ENCODE data around the gene RNF123.

The RNF123 gene

GRCh38 chr3:49703443-49703927, 14.1 kb downstream of the RNF123 start:
- peak; percentile 42 for DNase-seq (ENCODE audit: low read depth)

DNA sequence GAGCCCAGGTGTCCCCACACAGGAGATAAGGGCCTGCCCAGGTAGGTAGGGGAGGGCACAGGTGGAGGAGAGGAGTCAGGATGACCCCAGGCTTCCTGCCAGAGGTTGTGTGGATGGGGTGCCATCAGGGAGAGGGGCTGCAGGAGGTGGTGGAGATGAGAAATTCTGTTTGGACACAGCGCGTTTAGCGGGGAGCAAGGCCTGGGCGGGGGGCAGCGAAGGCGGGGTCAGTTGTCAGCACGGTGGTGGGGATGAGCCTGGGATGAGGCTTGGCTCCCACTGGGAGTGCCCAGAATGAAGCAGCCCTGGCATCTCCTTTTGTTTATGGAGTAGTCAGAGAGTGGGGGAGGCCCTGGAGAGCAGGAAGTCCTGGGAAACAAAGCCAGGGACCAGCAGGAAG, 14.6 kb downstream of the RNF123 start:
- no peak for DNase-seq (ENCODE audit: low read depth)

GRCh38 chr3:49704629-49705028, 15.3 kb downstream of the RNF123 start:
- DNase-seq (ENCODE audit: low read depth), result no peak

DNA sequence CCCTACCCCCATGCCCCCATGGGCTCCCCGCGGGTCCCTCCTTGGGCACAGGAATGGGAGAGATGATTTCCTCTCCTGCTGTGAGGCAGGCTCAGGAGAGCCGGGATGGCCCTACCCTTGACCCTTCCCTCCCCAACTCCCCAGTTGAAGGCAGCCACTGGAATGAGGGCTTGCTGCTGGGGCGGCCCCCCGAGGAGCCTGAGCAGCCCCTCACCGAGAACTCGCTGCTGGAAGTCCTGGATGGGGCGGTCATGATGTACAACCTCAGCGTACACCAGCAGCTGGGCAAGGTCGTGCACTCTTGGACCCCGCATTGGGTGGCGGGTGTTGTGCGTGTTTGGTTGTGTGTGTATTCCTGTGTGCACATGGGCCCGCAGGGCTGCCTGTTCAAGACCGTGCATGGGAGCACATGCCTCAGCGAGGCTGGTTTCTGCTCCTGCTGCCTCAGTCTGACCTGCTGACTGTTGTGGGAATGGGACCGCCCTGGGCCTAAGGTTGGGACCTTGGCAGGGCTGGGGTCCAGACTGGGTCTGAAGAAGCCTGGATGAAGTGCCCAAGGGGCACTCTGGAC, 16.1 kb downstream of the RNF123 start:
- DNase-seq (ENCODE audit: low read depth), result no peak

DNA sequence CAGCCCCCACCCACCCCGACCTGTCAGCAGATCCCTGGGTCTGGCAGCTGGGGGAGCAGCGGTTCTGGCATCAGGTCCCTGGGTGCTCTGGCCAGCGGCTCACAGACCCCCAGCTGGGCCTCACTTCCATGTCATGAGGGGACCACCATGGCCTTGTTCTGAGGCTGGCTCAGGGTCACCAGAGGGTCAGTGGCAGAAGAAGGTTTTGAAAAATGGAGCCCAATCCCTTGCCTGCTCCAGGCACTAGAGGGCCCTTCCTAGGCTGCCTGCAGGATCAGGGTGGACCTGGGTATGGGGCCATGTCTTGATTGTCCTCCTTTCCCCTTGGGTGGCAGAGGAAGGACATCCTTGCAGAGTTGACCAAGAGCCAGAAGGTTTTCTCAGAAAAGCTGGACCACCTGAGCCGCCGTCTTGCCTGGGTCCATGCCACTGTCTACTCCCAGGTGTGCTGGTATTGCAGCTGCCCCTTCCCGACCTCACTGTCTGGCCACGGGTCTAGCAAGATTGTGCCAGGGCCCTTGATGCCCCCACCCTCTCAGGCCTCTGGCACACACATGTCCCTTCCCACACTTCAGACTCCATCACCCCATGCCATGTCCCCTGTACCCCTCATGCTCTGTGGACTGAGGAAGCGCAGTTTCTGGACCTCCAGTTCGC, 17.2 kb downstream of the RNF123 start:
- no peak for DNase-seq (ENCODE audit: low read depth)

DNA sequence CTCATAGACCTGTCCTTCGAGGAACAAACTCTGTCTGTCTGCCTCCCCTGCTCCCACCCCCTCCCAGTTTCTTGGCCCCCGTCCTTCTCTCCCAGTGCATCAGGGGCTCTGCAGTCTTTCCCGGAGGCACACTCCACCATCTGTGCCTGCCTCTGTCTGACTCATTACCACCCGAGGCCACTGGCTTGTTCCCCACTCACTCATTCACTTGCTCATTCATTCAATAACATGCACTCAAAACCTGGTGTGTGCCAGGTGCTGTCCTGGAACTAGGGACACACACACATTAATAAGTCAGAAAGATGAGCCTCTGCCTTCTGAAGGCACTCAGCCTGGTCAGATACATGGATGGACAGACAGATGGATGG, 17.7 kb downstream of the RNF123 start:
- DNase-seq (ENCODE audit: low read depth), result no peak

- no peak for DNase-seq (ENCODE audit: low read depth)
These were observed 20.5 kb downstream of the RNF123 start for GRCh38 chr3:49709852-49710251.

DNA sequence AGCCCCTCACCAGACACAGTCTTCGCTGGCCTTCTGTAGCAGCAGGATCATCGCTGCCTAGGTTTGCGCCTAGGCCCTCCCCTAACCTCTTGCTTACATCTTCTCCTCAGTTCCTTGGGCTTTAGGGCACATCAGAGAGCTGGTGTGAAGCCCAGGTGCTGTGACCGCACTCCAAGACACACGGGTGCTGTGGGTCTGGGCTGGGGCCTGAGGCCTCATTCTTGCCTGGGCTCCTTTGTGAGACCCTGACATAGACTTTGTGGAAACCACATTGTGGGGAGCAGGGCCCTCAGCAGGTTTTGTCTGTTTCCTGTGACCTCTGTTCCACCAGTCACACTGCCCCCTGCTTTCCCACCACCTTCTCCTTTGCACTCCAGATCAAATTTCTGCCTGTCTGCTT, 22.1 kb downstream of the RNF123 start:
- DNase-seq (ENCODE audit: low read depth), result no peak

DNA sequence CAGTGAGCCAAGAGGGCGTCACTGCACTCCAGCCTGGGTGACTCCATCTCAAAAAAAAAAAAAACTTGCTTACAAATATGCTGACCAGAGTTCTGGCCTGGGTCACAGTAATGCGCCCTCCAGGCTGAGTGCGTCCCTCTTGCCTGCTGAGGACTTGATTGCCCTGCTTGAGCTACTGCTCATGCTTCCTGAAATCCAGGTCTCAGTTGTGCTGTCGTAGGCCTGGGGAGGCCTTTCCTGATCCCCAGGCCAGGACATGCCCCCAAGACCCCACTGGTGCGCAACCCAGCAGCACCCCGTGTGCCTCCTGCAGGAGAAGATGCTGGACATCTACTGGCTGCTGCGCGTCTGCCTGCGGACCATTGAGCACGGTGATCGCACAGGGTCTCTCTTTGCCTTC, 22.8 kb downstream of the RNF123 start:
- no peak for DNase-seq (ENCODE audit: low read depth)

DNA sequence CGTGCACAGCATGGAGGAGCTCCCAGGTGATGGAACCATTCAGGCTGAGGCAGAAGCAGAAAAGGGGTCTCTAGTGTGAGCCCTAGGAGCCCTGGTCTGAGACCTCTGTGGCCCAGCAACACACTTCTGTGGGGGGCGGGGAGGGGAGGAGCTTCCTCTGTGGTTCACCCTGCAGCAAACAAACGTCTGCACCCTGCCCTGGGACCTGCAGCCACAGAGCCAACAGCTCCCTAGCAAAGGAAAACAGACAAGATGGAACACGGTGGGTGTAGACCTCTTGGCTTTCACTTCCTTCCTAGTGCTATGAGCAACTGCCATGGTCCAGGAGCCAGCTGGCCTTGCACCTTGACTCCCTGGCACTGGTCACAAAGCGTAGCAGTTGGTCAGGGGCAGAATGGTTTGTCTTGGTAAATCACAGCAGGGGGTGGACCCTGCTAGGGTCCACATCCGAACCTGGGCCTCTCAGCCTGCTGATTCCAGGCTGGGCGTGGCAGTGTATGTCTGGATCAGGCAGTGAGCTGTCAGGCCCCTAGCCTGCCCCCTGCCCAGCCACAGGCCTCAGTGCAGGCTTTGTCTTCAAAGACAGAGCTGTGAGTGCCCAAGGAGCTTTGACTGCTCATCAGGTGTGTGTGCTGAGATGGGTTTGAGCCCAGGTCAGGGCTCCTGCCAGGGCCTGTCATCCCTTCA, 23.4 kb downstream of the RNF123 start:
- no peak for DNase-seq (ENCODE audit: low read depth)

DNA sequence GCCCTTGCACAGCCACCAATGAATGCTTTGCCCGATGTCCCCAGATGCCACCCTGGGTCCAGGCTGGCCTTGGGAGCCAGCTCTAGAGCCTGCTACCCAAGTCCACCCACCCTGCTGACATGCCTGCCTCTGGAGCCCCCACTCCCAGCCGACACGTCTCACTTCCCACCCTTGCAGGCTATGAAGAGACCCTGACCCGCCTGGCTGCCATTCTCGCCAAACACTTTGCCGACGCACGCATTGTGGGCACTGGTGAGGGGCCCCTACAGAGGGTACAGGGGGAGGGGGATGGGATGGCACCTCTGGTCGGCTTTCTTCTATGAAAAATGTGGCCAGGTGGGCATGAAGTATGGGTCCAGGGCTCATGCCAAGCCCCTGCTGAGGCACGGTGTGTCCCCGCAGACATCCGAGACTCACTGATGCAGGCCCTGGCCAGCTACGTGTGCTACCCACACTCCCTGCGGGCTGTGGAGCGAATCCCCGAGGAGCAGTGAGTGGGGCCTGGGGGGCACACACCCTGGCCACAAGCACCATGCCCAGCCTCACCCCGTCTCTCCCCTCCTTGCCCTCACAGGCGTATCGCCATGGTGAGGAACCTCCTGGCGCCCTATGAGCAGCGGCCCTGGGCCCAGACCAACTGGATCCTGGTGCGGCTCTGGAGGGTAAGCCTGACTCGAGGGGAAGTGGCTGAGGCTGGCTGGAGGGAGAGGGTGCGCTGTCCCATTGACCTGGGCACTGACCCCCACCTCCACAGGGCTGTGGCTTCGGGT, 24.2 kb downstream of the RNF123 start:
- DNase-seq (ENCODE audit: low read depth), result no peak

- DNase-seq (ENCODE audit: low read depth), result no peak
These were observed 25.6 kb downstream of the RNF123 start for GRCh38 chr3:49714728-49715550.

DNA sequence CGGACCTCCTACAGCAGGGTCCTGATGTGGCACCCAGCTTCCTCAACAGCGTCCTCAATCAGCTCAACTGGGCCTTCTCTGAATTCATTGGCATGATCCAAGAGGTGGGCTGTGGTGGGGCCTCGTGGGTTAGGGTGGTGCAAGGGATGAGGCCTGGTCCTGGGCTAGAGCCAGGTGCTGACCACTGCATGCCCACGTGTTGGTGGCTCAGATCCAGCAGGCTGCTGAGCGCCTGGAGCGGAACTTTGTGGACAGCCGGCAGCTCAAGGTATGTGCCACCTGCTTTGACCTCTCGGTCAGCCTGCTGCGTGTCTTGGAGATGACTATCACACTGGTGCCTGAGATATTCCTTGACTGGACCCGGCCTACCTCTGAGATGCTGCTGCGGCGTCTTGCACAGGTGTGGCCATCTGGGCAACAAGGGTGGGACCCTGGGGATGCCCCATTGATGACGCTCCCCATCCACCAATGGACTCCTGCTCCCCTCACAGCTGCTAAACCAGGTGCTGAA, 26.3 kb downstream of the RNF123 start:
- no peak for DNase-seq (ENCODE audit: low read depth)

GRCh38 chr3:49716169-49716568, 26.8 kb downstream of the RNF123 start:
- no peak for DNase-seq (ENCODE audit: low read depth)

GRCh38 chr3:49716691-49717210, 27.4 kb downstream of the RNF123 start:
- no peak for DNase-seq (ENCODE audit: low read depth)

GRCh38 chr3:49717211-49717958, 28.0 kb downstream of the RNF123 start:
- no peak for DNase-seq (ENCODE audit: low read depth)

GRCh38 chr3:49717959-49718857, 28.9 kb downstream of the RNF123 start:
- no peak for DNase-seq (ENCODE audit: low read depth)

DNA sequence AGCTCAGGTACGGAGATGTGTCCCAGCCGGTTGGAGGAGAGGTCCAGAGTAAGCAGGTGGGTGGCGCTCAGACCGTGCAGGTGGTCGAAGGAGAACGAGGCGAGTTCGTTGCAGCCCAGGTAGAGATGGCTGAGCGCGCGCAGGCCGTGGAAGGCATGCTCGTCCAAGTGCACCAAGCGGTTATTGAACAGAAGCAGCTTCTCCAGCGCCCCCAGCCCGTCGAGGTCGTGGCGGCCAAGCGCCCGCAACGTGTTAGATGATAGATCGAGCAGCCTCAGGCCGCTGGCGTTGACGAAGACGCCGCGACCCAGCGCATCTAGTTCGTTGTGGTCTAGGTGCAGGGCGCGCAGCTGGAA, 29.5 kb downstream of the RNF123 start:
- no peak for DNase-seq (ENCODE audit: low read depth)

GRCh38 chr3:49719214-49719884, 30.0 kb downstream of the RNF123 start, which contains the start of gene AMIGO3:
Gene AMIGO3, minus strand, starts transcription at chr3:49719684. Its CDS starts 219 bp downstream, at chr3:49719465.
- no peak for DNase-seq (ENCODE audit: low read depth)

Data from CMK (cell line).